HEK293 (cell line): ENCODE data around the gene PGAM5.

ENCODE experiments used
- EGR2 ChIP-seq: fragments of 450-650 bp; formaldehyde crosslinking; IDR thresholded peaks from 2 replicates; pipeline ENCODE4 v1.5.1; 2016; ENCODE audit warnings: low read depth, missing biosample characterization, missing genetic modification characterization
- GLI2 ChIP-seq: fragments of 450-650 bp; formaldehyde crosslinking; IDR thresholded peaks from 2 replicates; pipeline ENCODE4; 2017; ENCODE audit warnings: missing biosample characterization, missing genetic modification characterization, low read depth, borderline replicate concordance
- GLIS1 ChIP-seq: fragments of 450-650 bp; formaldehyde crosslinking; IDR thresholded peaks from 2 replicates; pipeline ENCODE4 v1.5.1; 2016; ENCODE audit warnings: missing biosample characterization, missing genetic modification characterization
- GLIS2 ChIP-seq: fragments of 450-650 bp; formaldehyde crosslinking; IDR thresholded peaks from 2 replicates; pipeline ENCODE4 v1.5.1; 2016; ENCODE audit warnings: missing biosample characterization, missing genetic modification characterization
- HOXC10 ChIP-seq: sonication (generic); formaldehyde crosslinking; IDR thresholded peaks from 2 replicates; pipeline ENCODE4 v1.8.1; 2023; ENCODE audit warnings: mild to moderate bottlenecking, missing genetic modification reagents
- KLF10 ChIP-seq: fragments of 450-650 bp; IDR thresholded peaks from 2 replicates; pipeline ENCODE4 v1.5.1; 2018; ENCODE audit warnings: missing biosample characterization, mild to moderate bottlenecking, missing genetic modification characterization
- KLF16 ChIP-seq: fragments of 450-650 bp; formaldehyde crosslinking; IDR thresholded peaks from 2 replicates; pipeline ENCODE4 v1.5.1; 2017; ENCODE audit warnings: missing biosample characterization, missing genetic modification characterization
- REPIN1 ChIP-seq: fragments of 450-650 bp; formaldehyde crosslinking; IDR thresholded peaks from 2 replicates; pipeline ENCODE4 v1.5.1; 2017; ENCODE audit warnings: missing biosample characterization, missing genetic modification characterization, low read depth
- SP7 ChIP-seq: fragments of 450-650 bp; formaldehyde crosslinking; IDR thresholded peaks from 2 replicates; pipeline ENCODE4 v1.5.1; 2016; ENCODE audit warnings: missing biosample characterization, missing genetic modification characterization
- YY2 ChIP-seq: fragments of 450-650 bp; formaldehyde crosslinking; IDR thresholded peaks from 2 replicates; pipeline ENCODE4 v1.5.1; 2016; ENCODE audit warnings: missing biosample characterization, missing genetic modification characterization
- ZBTB1 ChIP-seq: fragments of 450-650 bp; formaldehyde crosslinking; IDR thresholded peaks from 2 replicates; pipeline ENCODE4 v1.5.1; 2016; ENCODE audit warnings: missing biosample characterization, missing genetic modification characterization
- ZNF138 ChIP-seq: fragments of 450-650 bp; formaldehyde crosslinking; IDR thresholded peaks from 2 replicates; pipeline ENCODE4 v1.5.1; 2016; ENCODE audit warnings: missing biosample characterization, missing genetic modification characterization, borderline replicate concordance
- ZNF184 ChIP-seq: fragments of 450-650 bp; IDR thresholded peaks from 2 replicates; pipeline ENCODE4 v1.5.1; 2018; ENCODE audit warnings: missing biosample characterization, mild to moderate bottlenecking, missing genetic modification characterization
- ZNF2 ChIP-seq: fragments of 450-650 bp; formaldehyde crosslinking; IDR thresholded peaks from 2 replicates; pipeline ENCODE4 v1.5.1; 2016; ENCODE audit warnings: missing biosample characterization, missing genetic modification characterization
- ZNF24 ChIP-seq: fragments of 450-650 bp; formaldehyde crosslinking; IDR thresholded peaks from 2 replicates; pipeline ENCODE4 v1.5.1; 2016; ENCODE audit warnings: missing biosample characterization, missing genetic modification characterization
- ZNF292 ChIP-seq: fragments of 450-650 bp; formaldehyde crosslinking; IDR thresholded peaks from 2 replicates; pipeline ENCODE4 v1.5.1; 2016; ENCODE audit warnings: low read depth, missing biosample characterization, missing genetic modification characterization, borderline replicate concordance
- ZNF394 ChIP-seq: fragments of 450-650 bp; formaldehyde crosslinking; IDR thresholded peaks from 2 replicates; pipeline ENCODE4 v1.5.1; 2016; ENCODE audit warnings: missing biosample characterization, missing genetic modification characterization, mild to moderate bottlenecking, moderate library complexity, borderline replicate concordance
- ZNF530 ChIP-seq: fragments of 450-650 bp; formaldehyde crosslinking; IDR thresholded peaks from 2 replicates; pipeline ENCODE4 v1.5.1; 2016; ENCODE audit warnings: low read depth, missing biosample characterization, missing genetic modification characterization
- ZNF549 ChIP-seq: fragments of 450-650 bp; IDR thresholded peaks from 2 replicates; pipeline ENCODE4 v1.5.1; 2018; ENCODE audit warnings: missing biosample characterization, missing genetic modification characterization, mild to moderate bottlenecking, inconsistent platforms, moderate library complexity
- ZNF571 ChIP-seq: fragments of 450-650 bp; formaldehyde crosslinking; IDR thresholded peaks from 2 replicates; pipeline ENCODE4 v1.5.0; 2017; ENCODE audit warnings: missing biosample characterization, missing genetic modification characterization
- ZNF707 ChIP-seq: fragments of 450-650 bp; formaldehyde crosslinking; IDR thresholded peaks from 2 replicates; pipeline ENCODE4 v1.5.1; 2016; ENCODE audit warnings: missing biosample characterization, missing genetic modification characterization
- ZNF76 ChIP-seq: fragments of 450-650 bp; formaldehyde crosslinking; IDR thresholded peaks from 2 replicates; pipeline ENCODE4; 2016; ENCODE audit warnings: low read depth, missing biosample characterization, missing genetic modification characterization, borderline replicate concordance
- ZNF777 ChIP-seq: fragments of 450-650 bp; formaldehyde crosslinking; IDR thresholded peaks from 2 replicates; pipeline ENCODE4 v1.5.1; 2017; ENCODE audit warnings: missing biosample characterization, missing genetic modification characterization, borderline replicate concordance
- ZNF792 ChIP-seq: fragments of 450-650 bp; formaldehyde crosslinking; IDR thresholded peaks from 2 replicates; pipeline ENCODE4 v1.5.1; 2016; ENCODE audit warnings: missing biosample characterization, missing genetic modification characterization
- ZNF837 ChIP-seq: fragments of 450-650 bp; formaldehyde crosslinking; IDR thresholded peaks from 2 replicates; pipeline ENCODE4 v1.5.1; 2016; ENCODE audit warnings: missing biosample characterization, missing genetic modification characterization
- TF ChIP-seq, protein P1 (sequence below): fragments of 450-650 bp; formaldehyde crosslinking; IDR thresholded peaks from 2 replicates; pipeline ENCODE4 v1.5.1; 2016; ENCODE audit warnings: missing biosample characterization, missing genetic modification characterization
- TF ChIP-seq, protein P2 (sequence below): fragments of 450-650 bp; formaldehyde crosslinking; IDR thresholded peaks from 2 replicates; pipeline ENCODE4 v1.5.1; 2016; ENCODE audit warnings: missing biosample characterization, missing genetic modification characterization
- TF ChIP-seq, protein P3 (sequence below): fragments of 450-650 bp; formaldehyde crosslinking; IDR thresholded peaks from 2 replicates; pipeline ENCODE4 v1.5.1; 2016; ENCODE audit warnings: missing biosample characterization, missing genetic modification characterization
- TF ChIP-seq, protein P4 (sequence below): fragments of 450-650 bp; formaldehyde crosslinking; IDR thresholded peaks from 2 replicates; pipeline ENCODE4 v1.5.0; 2017; ENCODE audit warnings: missing biosample characterization, missing genetic modification characterization, borderline replicate concordance
- TF ChIP-seq, protein P5 (sequence below): sonication (generic); formaldehyde crosslinking; IDR thresholded peaks from 2 replicates; pipeline ENCODE4 v1.8.1; 2022; ENCODE audit warnings: mild to moderate bottlenecking, moderate library complexity, missing genetic modification reagents

The PGAM5 gene

DNA sequence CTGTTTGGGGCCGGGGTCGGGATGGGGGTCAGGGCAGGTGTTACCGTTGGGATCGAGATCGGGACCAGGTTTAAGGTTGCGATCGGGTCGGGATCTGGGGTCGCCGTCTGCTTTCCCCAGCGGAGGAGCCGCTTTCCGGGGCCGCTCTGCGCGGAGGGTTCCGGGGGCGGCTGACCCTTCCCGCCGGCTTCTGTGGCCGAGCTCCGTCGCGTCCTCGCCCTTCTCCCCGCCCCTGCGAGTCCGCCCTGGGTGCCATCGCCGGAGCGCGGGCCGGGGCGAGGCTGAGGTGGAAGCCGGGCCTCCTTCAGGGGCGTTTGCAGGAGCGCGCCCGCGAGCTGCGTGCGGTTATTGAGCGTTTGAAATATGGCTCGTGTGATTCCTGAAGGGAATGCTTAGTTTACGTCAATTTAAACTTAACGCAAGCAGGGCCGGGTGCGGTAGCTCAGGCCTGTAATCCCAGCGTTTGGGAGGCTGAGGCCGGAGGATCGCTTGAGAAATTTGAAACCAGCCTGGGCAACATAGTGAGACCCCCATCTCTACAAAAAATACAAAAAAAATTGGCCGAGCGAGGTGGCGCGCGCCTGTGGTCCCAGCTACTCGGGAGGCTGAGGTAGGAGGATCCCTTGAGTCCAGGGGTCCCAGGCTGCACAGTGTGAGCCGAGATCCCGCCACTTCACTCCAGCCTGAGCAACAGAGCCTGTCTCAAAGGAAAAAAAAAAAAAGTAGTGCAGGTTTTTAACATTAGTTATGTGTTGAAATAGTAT is 620 bp downstream of the PGAM5 start (continued):
- TF ChIP-seq, protein P1, sequence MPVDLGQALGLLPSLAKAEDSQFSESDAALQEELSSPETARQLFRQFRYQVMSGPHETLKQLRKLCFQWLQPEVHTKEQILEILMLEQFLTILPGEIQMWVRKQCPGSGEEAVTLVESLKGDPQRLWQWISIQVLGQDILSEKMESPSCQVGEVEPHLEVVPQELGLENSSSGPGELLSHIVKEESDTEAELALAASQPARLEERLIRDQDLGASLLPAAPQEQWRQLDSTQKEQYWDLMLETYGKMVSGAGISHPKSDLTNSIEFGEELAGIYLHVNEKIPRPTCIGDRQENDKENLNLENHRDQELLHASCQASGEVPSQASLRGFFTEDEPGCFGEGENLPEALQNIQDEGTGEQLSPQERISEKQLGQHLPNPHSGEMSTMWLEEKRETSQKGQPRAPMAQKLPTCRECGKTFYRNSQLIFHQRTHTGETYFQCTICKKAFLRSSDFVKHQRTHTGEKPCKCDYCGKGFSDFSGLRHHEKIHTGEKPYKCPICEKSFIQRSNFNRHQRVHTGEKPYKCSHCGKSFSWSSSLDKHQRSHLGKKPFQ, result peak; percentile 67
- 0 out of 2 replicates have a peak, but pooled peaks have one; percentile 15 for TF ChIP-seq EGR2
- TF ChIP-seq GLI2 (tag by site-specific recombination), result no peak
- no peak for TF ChIP-seq ZNF24 (tag by site-specific recombination)
- TF ChIP-seq ZNF571, result no peak
- TF ChIP-seq ZNF549, result no peak
- TF ChIP-seq GLIS2 (tag by site-specific recombination), result no peak
- TF ChIP-seq HOXC10, result no peak
- TF ChIP-seq ZNF76 (tag by site-specific recombination), result no peak
- TF ChIP-seq ZNF184, result no peak
- TF ChIP-seq ZNF530, result no peak
- TF ChIP-seq REPIN1, result peak; percentile 20; the same call in 1 of the 2 replicates
- no peak for TF ChIP-seq KLF10
- TF ChIP-seq, protein P2, sequence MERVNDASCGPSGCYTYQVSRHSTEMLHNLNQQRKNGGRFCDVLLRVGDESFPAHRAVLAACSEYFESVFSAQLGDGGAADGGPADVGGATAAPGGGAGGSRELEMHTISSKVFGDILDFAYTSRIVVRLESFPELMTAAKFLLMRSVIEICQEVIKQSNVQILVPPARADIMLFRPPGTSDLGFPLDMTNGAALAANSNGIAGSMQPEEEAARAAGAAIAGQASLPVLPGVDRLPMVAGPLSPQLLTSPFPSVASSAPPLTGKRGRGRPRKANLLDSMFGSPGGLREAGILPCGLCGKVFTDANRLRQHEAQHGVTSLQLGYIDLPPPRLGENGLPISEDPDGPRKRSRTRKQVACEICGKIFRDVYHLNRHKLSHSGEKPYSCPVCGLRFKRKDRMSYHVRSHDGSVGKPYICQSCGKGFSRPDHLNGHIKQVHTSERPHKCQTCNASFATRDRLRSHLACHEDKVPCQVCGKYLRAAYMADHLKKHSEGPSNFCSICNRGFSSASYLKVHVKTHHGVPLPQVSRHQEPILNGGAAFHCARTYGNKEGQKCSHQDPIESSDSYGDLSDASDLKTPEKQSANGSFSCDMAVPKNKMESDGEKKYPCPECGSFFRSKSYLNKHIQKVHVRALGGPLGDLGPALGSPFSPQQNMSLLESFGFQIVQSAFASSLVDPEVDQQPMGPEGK (tag by site-specific recombination), result peak; percentile 25; the same call in 1 of the 2 replicates
- TF ChIP-seq, protein P3, sequence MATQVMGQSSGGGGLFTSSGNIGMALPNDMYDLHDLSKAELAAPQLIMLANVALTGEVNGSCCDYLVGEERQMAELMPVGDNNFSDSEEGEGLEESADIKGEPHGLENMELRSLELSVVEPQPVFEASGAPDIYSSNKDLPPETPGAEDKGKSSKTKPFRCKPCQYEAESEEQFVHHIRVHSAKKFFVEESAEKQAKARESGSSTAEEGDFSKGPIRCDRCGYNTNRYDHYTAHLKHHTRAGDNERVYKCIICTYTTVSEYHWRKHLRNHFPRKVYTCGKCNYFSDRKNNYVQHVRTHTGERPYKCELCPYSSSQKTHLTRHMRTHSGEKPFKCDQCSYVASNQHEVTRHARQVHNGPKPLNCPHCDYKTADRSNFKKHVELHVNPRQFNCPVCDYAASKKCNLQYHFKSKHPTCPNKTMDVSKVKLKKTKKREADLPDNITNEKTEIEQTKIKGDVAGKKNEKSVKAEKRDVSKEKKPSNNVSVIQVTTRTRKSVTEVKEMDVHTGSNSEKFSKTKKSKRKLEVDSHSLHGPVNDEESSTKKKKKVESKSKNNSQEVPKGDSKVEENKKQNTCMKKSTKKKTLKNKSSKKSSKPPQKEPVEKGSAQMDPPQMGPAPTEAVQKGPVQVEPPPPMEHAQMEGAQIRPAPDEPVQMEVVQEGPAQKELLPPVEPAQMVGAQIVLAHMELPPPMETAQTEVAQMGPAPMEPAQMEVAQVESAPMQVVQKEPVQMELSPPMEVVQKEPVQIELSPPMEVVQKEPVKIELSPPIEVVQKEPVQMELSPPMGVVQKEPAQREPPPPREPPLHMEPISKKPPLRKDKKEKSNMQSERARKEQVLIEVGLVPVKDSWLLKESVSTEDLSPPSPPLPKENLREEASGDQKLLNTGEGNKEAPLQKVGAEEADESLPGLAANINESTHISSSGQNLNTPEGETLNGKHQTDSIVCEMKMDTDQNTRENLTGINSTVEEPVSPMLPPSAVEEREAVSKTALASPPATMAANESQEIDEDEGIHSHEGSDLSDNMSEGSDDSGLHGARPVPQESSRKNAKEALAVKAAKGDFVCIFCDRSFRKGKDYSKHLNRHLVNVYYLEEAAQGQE (tag by site-specific recombination), result 0 out of 2 replicates have a peak, but pooled peaks have one; percentile 24
- TF ChIP-seq ZNF138 (tag by site-specific recombination), result no peak
- TF ChIP-seq ZNF777 (tag by site-specific recombination), result no peak
- TF ChIP-seq SP7 (tag by site-specific recombination), result no peak
- no peak for TF ChIP-seq ZNF707
- no peak for TF ChIP-seq KLF16 (tag by site-specific recombination)
- no peak for TF ChIP-seq GLIS1
- TF ChIP-seq, protein P4, sequence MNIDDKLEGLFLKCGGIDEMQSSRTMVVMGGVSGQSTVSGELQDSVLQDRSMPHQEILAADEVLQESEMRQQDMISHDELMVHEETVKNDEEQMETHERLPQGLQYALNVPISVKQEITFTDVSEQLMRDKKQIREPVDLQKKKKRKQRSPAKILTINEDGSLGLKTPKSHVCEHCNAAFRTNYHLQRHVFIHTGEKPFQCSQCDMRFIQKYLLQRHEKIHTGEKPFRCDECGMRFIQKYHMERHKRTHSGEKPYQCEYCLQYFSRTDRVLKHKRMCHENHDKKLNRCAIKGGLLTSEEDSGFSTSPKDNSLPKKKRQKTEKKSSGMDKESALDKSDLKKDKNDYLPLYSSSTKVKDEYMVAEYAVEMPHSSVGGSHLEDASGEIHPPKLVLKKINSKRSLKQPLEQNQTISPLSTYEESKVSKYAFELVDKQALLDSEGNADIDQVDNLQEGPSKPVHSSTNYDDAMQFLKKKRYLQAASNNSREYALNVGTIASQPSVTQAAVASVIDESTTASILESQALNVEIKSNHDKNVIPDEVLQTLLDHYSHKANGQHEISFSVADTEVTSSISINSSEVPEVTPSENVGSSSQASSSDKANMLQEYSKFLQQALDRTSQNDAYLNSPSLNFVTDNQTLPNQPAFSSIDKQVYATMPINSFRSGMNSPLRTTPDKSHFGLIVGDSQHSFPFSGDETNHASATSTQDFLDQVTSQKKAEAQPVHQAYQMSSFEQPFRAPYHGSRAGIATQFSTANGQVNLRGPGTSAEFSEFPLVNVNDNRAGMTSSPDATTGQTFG (tag by site-specific recombination), result no peak
- TF ChIP-seq YY2 (tag by site-specific recombination), result no peak
- no peak for TF ChIP-seq ZNF792 (tag by site-specific recombination)
- TF ChIP-seq ZNF292, result no peak
- TF ChIP-seq, protein P5, sequence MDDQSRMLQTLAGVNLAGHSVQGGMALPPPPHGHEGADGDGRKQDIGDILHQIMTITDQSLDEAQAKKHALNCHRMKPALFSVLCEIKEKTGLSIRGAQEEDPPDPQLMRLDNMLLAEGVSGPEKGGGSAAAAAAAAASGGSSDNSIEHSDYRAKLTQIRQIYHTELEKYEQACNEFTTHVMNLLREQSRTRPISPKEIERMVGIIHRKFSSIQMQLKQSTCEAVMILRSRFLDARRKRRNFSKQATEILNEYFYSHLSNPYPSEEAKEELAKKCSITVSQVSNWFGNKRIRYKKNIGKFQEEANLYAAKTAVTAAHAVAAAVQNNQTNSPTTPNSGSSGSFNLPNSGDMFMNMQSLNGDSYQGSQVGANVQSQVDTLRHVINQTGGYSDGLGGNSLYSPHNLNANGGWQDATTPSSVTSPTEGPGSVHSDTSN, result no peak
- TF ChIP-seq ZNF837 (tag by site-specific recombination), result no peak
- no peak for TF ChIP-seq ZNF394 (tag by site-specific recombination)
- TF ChIP-seq ZNF2, result peak; percentile 17; the same call in 1 of the 2 replicates
- no peak for TF ChIP-seq ZBTB1
